ENCODE data around the gene ZXDA.
"Not testable (repeated sequence)": the region's sequence is repeated elsewhere in the genome, so short reads cannot be mapped to it uniquely, and the experiment has no call there.

The ZXDA gene, protein sequence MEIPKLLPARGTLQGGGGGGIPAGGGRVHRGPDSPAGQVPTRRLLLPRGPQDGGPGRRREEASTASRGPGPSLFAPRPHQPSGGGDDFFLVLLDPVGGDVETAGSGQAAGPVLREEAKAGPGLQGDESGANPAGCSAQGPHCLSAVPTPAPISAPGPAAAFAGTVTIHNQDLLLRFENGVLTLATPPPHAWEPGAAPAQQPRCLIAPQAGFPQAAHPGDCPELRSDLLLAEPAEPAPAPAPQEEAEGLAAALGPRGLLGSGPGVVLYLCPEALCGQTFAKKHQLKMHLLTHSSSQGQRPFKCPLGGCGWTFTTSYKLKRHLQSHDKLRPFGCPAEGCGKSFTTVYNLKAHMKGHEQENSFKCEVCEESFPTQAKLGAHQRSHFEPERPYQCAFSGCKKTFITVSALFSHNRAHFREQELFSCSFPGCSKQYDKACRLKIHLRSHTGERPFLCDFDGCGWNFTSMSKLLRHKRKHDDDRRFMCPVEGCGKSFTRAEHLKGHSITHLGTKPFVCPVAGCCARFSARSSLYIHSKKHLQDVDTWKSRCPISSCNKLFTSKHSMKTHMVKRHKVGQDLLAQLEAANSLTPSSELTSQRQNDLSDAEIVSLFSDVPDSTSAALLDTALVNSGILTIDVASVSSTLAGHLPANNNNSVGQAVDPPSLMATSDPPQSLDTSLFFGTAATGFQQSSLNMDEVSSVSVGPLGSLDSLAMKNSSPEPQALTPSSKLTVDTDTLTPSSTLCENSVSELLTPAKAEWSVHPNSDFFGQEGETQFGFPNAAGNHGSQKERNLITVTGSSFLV

DNA sequence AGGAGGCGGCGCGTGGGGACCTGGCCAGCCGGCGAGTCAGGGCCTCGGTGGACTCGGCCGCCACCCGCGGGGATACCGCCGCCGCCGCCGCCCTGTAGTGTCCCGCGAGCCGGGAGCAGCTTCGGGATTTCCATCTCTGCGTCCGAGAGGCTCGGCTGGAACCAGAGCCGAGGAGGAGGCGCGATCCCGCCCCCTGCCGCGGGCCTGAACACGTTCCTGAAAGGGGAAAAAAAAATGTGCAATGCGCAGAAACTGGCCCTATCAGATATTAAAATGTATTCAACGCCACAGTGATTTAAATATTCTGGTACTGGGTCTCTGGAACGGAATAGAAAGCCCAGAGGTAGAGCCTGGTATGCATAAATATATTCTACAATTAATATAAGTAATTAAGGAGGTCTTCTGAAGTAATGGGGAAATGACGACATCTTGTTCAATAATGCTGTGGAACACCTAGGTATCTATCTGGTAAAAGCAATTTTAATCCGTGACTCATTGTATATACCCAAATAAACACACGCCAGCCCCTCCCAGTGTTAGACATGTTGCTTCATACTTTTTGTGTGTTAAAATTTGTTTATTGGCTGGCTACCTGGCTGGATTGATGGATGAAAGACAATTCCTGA is at the start of gene ZXDA:
TSS of gene ZXDA (minus strand) at position 172 of the 626 bp plus-strand sequence. CDS start at position 134, 38 bp downstream.
- not testable (repeated sequence) for FAIRE-seq

DNA sequence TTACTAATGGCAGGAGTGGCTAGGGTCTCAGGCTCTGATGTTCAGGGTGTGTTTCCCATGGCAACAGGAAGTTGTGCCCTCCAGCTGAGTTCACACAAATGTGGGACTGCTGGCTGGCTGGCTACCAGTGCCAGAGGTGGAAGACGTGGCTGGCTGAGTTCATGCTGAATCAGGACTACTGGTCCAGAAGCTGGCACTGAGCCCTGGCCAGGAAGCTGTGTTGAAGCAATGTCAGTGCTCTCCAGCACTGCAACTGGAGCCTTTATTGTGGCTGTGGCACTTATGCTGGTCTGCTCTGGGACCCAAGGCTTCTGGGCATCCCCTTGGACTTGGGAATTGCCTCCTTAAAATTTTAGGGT is 42.0 kb upstream of the ZXDA start:
- FAIRE-seq: no peak

DNA sequence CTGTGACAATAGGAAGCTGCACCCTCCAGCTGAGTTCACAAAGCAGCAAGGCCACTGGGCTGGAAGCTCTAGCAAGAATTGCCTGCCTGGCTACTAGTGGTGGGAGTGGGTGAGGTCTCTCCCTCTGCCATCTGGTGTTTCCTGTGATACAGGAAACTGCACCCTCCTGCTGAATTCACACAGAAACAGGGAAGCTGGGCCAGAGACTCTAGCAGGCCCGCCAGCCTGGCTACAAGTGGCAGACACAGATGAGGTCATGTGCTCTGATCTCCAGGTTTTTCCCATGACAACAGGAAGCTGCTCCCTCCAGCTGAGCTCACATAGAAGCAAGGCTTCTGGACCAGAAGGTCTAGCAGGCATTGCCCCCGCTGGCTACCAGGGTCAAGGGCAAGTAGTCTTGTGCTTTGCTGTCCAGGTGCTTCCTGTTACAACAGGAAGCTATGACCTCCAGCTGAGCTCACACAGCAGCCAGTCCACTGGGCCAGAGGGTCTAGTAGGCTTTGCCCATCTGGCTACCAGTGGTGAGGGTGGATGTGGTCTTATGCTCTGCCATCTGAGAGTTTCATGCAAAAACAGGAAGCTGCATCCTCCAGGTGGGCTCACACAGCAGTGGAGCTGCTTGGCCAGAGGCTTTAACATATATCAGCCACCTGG is 41.5 kb upstream of the ZXDA start:
- no peak for FAIRE-seq

DNA sequence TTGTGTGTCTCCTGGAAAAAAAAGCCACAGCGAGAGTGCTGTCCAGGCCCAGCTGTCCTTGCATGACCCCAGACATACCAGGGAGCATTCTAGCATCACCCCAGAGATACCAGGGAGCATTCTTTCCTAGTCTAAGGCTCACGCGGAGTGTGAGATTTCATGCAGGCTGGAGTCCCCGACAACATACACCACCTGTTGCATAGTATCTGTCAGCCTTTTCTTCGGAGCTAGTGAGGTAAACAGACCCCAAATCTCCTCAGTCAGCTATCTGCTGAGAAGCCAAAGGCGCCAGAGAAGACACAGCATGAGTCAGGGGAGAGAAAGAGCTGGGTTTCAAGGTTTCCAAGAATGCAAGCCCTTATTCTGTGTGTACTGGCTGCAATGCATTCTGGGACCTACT is 23.1 kb upstream of the ZXDA start:
- FAIRE-seq: no peak

DNA sequence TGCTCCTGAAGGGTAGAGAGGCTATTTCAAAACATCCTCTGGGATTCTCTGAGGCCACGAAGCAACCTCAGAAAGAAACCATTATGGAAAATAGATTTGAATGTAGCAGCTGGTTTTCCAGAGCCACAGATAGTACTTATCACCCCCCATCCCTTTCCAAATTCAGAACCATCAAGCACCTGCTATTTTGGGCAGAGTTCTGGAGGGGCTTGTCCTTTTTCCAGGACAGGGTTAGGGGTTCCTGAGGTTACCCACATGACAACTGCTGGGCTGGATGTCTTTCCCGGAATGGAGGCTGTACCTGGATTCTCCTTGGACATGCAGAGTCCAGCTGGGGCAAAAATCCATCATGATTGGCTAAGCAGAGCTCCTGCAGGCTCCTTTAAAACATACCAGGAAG is 22.0 kb upstream of the ZXDA start:
- no peak for FAIRE-seq

DNA sequence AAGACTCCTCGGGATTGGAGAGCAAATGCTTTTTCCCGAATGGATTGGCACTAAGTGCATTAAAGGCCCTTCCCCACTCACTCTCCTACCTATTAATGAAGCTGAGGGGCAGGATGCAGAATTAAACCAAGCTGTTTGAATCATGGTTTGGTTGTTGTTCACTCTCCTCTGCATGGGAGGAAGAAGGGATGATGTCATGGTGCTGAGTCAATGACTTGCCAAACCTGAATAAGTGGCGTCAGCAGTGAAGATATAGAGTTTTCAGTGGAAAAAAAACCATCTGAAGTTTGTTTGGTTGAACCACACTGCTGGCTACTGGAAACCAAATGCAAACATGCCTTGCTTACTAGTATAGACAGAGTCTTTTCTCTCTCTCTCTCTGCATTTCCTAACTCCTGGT is 19.8 kb upstream of the ZXDA start:
- FAIRE-seq: no peak

DNA sequence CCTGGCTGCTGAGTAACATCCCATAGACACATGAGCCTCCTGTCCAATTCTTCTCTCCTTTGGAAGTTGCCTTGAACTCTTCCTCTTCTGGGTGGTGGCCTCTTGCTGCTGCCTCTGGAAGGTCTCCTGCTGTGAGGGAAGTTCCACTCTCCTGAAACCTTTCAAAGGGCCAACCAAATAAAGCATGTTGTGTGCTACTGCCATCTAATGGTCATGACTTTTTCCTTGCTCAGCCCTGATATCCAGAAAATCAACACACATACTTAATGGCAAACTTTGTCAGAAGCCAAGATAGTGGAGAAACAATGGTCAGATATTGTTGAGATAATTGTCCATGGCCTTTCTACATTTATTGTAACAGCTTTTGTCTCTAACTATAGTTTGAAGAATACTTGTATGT is 19.1 kb upstream of the ZXDA start:
- FAIRE-seq: no peak

DNA sequence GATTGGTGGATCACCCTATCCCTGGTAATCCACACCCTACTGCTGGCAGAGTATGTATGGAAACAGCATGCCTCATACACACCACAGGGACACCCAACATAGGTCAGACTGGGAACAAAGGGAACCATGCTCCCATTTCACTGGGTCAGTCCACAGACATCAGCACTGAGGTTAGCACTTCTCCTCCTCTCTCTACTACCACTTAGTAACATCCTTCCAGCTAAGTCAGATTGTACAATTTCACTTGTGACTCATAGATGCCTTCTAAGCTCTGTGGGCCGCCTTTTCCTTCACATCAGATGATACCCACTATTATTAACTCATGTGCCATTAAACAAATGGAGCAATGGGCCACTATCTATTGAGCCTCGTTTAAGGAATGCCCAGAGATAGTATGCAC is 15.5 kb upstream of the ZXDA start:
- no peak for FAIRE-seq

DNA sequence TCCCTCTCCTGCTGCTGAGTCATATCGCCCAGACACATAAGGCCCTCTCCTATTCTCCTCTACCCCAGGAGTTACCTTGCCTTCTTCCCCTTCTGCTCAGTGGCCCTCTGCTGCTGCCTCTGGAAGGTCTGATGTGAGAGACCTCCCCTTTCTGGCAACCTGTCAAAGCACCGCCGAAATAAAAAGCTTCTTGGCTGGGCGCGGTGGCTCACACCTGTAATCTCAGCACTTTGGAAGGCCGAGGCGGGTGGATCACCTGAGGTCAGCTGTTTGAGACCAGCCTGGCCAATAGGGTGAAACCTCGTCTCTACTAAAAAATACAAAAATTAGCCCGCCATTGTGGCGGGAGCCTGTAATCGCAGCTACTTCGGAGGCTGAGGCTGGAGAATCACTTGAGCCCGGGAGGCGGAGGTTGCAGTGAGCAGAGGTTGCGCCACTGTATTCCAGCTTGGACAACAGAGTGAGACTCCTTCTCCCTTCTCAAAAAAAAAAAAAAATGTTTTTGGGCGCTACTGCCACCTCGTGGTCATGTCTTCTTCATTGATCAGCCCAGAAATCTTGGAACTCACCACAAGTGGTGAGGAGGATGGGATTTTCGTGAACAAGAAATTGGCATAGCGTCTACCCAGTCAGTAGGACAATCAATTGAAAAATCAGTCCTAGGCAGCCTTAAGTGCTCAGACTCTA is 8.6 kb upstream of the ZXDA start:
- no peak for FAIRE-seq

DNA sequence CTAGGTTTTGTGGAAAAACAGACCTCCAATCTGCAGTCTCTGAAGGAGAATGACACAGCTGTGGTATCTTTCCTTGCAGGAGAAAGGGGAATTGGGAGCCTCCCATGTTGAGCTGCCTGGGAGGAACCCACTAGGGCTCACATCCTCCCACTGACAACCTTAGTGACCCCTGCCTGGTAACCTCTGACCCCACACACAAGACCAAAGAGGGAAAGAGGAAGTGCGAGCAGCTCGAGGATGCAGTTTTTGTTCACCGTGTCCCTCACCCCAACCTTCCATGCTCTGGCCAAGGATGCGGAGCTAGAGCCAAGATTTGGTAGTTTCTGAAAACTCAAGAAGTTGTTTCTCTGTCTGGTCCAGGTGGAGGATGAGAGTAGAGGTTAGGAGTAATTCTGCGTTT is 5.4 kb upstream of the ZXDA start:
- FAIRE-seq: no peak

DNA sequence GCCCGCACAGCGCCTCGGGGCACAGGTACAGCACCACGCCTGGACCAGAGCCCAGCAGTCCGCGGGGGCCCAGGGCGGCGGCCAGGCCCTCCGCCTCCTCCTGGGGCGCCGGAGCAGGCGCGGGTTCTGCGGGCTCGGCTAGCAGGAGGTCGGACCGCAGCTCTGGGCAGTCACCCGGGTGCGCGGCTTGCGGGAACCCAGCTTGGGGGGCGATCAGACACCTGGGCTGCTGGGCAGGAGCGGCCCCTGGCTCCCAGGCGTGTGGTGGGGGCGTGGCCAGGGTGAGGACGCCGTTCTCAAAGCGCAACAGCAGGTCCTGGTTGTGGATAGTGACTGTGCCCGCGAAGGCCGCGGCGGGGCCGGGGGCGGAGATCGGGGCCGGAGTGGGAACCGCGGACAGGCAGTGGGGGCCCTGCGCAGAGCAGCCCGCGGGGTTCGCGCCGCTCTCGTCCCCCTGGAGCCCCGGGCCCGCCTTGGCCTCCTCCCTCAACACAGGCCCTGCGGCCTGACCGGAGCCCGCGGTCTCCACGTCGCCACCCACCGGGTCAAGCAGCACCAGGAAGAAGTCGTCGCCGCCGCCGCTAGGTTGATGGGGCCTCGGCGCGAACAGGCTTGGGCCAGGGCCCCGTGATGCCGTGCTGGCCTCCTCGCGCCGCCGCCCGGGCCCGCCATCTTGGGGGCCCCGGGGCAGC is 517 bp downstream of the ZXDA start:
- FAIRE-seq: not testable (repeated sequence)

DNA sequence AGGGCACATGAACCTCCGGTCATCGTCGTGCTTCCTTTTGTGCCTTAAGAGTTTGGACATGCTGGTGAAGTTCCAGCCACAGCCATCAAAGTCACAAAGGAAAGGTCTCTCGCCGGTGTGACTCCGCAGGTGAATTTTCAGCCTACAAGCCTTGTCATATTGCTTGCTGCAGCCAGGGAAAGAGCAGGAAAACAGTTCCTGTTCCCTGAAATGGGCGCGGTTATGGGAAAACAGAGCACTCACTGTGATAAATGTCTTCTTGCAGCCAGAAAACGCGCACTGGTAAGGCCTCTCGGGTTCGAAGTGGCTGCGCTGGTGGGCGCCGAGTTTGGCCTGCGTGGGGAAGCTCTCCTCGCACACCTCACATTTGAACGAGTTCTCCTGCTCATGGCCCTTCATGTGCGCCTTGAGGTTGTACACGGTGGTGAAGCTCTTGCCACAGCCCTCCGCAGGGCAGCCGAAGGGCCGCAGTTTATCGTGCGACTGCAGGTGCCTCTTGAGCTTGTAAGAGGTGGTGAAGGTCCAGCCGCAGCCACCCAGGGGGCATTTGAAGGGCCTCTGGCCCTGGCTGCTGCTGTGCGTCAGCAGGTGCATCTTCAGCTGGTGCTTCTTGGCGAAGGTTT is 1.2 kb downstream of the ZXDA start:
- not testable (repeated sequence) for FAIRE-seq

DNA sequence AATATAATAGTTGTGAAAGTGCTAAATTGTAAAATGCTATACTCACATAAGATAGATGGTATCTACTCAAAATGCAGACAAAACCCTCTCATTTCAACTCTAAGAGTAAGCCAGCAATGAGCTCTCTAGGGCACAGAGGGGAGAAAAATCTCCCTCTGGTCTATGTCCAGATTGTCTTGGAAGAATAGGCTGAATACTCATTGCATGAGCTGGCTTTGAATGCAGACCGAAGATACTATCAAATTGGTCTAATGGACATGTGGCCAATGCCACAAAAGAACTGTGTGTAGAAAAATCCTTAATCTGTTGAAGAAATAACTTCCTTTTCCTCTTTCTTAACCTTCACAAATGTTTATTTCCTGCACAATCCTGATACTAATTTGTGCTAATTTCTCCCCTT is 3.5 kb downstream of the ZXDA start:
- no peak for FAIRE-seq

DNA sequence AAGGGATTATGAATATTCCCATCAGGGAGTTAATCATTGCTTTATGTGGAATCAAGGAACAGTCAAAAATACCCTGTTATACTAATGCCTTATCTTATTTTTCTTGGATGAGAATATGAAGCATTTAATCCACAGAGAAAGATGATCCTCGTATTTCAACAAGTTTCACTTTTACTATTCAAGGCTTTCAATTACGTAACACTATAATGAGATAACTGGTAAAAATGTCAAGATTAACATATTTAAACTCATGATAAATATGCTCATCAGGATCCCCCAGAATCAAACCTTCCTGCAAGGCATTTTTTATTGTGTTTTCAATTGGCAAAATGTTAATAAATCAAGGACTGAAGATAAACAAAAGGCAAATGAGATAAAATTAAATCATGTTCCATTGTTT is 5.1 kb downstream of the ZXDA start:
- no peak for FAIRE-seq

DNA sequence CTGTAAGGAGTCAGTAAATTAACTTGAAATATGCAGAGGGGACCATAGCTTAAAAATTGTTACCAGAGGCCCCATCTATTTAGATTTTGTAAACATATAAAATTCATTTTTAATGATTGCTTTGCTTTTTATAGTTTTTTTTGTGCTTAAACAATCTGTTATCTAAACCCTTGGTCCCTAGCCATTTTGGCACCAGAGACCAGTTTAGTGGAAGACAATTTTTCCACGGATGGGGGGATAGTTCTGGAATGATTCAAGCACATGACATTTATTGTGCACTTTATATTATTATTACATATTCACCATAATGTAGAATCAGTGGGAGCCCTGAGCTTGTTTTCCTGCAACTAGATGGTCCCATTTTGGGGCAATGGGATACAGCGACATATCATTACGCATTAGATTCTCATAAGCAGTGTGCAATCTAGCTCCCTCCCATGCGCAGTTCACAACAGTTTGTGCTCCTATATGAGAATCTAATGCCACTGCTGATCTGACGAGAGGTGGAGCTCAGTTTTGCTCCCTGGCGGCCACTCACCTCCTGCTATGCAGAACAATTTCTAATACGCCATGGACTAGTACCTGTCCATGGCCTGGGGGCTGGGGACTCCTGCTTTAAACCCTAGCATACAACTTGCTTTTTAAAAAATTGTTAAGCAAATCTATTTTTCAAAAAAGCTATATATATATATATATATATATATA is 5.9 kb downstream of the ZXDA start:
- FAIRE-seq: no peak

DNA sequence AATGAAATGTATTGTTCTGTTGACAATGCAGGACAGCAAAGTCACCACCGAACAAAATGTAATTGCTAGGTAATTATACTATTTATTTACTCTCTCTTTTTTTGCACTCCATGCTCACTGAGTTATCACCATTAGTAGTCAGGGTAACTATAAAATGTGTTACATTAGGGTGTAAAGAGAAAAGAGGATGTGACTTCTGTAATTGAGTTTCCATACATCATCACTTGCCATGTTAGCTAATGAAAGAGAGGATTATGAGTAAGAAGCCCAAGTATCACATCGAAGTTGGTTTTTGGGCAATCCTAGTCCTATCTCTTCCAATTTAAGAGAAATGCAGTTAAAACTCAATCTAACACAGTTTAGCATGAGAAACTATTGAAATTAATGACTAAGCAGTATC is 7.6 kb downstream of the ZXDA start:
- no peak for FAIRE-seq

DNA sequence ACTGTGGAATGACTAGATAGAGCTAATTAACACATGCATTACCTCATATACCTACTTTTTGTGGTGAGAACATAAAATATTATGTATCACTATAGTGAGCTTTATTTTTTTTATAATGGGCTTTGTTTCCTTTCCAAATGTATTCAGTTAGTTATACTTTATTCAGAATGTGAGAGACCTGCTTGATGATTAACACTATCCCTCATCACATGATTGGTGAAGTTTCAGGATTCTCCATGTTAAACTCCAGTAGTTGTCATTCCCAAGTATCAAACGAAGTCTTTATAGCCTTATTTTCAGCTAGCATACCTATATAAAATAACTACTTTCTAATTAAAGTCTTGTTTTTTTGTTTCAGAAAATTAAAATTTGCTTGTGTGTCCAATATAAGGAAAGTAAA is 8.8 kb downstream of the ZXDA start:
- no peak for FAIRE-seq

DNA sequence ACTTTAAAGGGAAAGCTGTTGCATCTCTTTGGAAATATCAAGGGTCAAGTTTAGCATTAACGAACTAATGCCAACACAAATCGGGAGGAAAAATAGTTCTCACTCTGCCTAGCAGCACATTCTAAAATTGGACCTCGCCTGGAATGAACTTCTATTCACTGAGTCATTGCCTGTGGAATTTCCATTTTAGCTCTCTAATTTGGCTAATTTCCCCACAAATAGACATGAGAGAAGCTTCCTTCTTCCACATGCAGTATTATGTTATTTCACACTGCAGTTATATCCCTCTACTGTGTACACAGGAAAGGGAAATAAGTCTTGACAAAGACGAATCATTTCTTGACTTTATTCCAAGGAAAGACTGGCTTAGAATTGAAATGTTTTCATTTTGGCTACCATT is 9.3 kb downstream of the ZXDA start:
- FAIRE-seq: no peak

DNA sequence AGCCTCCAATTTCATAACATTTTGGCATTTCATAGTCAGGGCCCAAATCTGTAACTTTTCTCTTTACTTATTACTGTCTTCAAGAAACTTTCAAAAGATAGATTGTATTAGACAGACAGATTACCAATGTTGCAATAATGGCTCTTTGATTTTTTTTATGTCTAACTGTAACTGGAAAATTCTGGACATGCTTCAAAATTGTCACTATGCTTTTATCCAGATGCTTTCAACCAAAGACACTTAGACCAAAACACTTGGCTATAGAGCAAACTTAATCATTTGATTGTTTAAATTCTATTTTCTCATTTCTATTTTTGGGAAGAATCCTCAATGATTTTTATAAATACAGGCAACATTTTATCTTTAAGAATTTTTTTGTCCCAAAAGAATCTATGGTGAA is 10.4 kb downstream of the ZXDA start:
- FAIRE-seq: no peak

DNA sequence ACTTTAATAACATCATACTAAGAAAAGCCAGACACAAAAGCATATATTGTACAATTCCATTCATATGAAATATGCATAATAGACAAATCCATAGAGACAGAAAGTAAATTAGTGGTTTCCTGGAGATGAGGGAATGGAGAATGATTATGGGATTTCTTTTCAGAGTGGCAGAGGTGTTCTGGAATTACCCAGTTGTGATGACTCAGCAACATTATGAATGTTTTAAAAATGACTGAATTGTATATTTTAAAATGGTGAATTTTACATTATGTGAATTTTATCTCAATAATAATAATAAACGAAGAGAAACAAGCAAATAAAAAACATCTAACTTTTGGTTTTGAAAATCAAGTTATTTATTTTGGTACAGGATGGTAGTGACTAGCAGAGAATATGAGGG is 11.2 kb downstream of the ZXDA start:
- no peak for FAIRE-seq

DNA sequence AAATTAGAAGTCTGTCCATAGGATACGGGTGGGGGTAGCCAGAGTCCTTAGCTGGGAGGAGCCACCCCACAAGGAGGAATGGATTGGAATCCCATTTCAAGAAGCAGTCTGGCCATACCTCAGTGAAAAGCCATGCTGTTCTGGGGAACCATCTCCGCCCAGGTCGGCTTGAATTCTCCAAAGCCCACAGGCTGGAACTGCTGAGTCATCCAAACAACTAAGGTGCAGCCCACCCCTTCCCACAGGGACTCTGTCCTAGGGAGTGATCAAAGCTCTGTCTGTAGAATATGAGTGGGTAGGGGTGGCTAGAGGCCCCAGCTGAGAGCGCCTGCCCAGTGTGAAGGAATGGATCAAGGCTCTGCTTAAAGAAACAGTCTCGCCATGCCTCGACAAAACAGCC is 38.8 kb downstream of the ZXDA start:
- no peak for FAIRE-seq
